ENCODE data around the gene BIRC2. TPM values are rescaled to one million over a fixed set of nuclear protein-coding genes. Genes with fewer than 3 reads are reported as not detected.

The BIRC2 gene
- total RNA-seq, 1 donor from 2014 or later, result 52.1 TPM

DNA sequence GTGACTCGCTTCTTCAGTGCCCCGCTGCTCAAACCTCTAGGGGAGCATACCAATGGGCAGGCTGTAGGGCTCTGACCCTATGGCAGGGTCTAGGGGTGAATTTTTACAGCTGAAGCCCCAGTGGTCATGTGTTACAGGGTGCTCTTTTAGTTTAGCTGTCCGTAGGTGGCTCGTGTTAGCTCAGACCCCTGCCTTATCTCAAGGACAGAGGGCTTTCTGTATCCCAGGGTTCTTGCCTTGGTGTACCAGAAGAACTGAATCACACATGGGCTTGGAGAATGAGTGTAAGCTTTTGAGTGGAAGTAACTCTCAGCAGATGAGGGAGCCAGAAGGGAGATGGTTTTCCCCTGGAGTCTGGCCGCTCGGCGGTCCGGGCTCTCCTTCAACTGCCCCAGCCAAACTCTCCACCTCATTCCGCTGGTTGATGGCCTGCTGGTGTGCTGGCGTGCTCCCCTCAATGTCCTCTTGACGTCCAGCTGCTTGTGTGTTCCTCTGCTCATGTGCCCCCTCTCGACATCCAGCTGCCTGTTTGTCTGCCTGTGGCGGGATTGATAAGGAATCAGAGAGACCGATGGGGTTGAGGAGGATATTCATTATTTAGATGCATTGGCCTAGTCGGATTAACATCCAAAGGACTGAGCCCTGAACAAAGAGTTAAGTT is 37.5 kb downstream of the BIRC2 start:
- Histone ChIP-seq H3K36me3 (peaks cover 0 to 23% of the 10 kb centered on the region in 2 donors), H3K27ac (no peak overlapping the region), H3K4me1 (no peaks in the 10 kb centered on the region), H3K9me3 (no peaks in the 10 kb centered on the region), H3K27me3 (no peaks in the 10 kb centered on the region), H3K4me3 (no peak overlapping the region)
- intact Hi-C loops (cut with DNase I), result no loop called here
- no peak for TF ChIP-seq POLR2AphosphoS5 (IDR thresholded peaks at IDR 0.05; ENCODE audit: insufficient read depth in 1 of 2, low read depth in 1 of 2)
- TF ChIP-seq POLR2A (IDR thresholded peaks at IDR 0.05), result no peak
- TF ChIP-seq, protein P1, sequence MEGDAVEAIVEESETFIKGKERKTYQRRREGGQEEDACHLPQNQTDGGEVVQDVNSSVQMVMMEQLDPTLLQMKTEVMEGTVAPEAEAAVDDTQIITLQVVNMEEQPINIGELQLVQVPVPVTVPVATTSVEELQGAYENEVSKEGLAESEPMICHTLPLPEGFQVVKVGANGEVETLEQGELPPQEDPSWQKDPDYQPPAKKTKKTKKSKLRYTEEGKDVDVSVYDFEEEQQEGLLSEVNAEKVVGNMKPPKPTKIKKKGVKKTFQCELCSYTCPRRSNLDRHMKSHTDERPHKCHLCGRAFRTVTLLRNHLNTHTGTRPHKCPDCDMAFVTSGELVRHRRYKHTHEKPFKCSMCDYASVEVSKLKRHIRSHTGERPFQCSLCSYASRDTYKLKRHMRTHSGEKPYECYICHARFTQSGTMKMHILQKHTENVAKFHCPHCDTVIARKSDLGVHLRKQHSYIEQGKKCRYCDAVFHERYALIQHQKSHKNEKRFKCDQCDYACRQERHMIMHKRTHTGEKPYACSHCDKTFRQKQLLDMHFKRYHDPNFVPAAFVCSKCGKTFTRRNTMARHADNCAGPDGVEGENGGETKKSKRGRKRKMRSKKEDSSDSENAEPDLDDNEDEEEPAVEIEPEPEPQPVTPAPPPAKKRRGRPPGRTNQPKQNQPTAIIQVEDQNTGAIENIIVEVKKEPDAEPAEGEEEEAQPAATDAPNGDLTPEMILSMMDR (IDR thresholded peaks at IDR 0.05), result no peak
- DNase-seq (ENCODE audit: extremely low spot score in 2 of 2), result no peak

DNA sequence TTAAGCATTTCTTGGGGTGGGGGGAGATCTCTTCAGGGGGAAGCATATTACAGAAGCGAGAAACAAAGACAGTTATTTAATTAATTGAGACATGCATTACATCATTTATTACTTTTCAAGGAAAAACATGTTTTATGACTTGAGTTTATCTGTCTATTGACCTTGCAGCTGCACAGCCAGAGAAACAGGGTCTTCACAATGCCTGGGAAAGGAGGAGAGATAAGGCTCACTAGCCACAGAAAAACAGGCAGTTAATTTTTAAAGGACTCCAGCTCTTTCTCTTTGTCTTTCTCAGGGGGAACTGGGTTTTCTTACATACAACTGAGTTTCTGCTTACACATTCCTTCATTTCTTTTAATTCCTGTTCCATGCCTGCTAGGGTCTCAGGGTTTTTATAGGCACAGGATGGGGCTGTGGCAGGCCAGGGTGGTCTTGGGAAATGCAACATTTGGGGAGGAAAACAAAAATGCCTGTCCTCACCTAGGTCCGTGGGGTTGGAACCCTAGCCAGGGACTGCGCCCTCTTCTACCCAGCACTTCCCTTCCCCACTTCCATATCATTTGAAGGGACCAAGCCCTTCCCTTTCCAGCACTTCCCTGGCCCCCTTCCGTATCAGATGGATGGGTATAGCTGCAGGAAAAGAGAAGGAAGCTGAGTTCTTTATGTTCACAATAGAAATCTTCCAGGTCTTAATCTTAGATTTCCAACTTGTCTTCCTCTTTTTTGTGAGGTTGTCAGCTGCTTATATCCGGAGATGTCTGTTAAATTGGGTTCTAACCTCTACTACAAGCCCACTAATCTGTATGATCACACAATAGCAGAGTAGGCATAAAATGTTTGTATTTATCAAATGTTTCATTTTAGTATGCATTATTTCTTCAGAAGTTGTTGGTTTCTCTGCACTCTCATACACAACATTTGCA is 38.3 kb downstream of the BIRC2 start:
- H3K4me1 ChIP-seq, result no peaks in the 10 kb centered on the region
- peaks cover 0 to 23% of the 10 kb centered on the region in 2 donors for H3K36me3 ChIP-seq
- no peak overlapping the region for H3K4me3 ChIP-seq
- TF ChIP-seq, protein P1 (IDR thresholded peaks at IDR 0.05), result no peak
- no peak for TF ChIP-seq POLR2AphosphoS5 (IDR thresholded peaks at IDR 0.05; ENCODE audit: insufficient read depth in 1 of 2, low read depth in 1 of 2)
- TF ChIP-seq POLR2A (IDR thresholded peaks at IDR 0.05), result no peak
- no peaks in the 10 kb centered on the region for H3K9me3 ChIP-seq
- no peak overlapping the region for H3K27ac ChIP-seq
- intact Hi-C loops (cut with DNase I), result no loop called here
- no peaks in the 10 kb centered on the region for H3K27me3 ChIP-seq
- no peak for DNase-seq (ENCODE audit: extremely low spot score in 2 of 2)

DNA sequence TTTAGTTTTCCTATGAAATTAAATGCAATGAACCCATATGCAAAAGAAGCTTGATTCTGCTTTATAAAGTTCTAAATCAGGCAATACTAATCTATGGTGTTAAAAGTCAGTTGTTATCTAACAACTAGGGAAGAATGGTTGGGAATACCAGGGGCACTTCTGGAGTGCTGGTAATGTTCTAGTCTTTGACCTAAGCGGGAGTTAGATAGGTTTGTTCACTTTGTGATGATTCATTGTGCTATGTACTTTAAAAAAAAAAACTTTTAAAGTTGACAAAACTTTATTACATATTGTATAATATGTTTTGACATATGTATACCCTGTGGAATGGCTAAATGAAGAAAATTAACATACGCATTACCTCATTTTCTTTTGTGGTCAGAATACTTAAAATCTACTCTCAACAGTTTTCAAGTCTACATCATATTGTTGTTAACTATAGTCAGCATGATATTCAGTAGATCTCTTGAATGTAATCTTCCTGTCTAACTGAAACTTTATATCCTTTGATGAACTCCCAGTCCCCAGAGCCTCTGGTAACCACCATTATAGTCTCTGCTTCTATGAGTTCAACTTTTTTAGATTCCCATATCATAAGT is 39.2 kb downstream of the BIRC2 start:
- H3K9me3 ChIP-seq, result no peaks in the 10 kb centered on the region
- no peak overlapping the region for H3K4me3 ChIP-seq
- TF ChIP-seq, protein P1 (IDR thresholded peaks at IDR 0.05), result no peak
- TF ChIP-seq POLR2A (IDR thresholded peaks at IDR 0.05) (no peak), POLR2AphosphoS5 (IDR thresholded peaks at IDR 0.05; ENCODE audit: insufficient read depth in 1 of 2, low read depth in 1 of 2) (no peak)
- H3K27ac ChIP-seq, result no peak overlapping the region
- no peak for DNase-seq (ENCODE audit: extremely low spot score in 2 of 2)
- peaks cover 0 to 19% of the 10 kb centered on the region in 2 donors for H3K36me3 ChIP-seq
- H3K27me3 ChIP-seq, result no peaks in the 10 kb centered on the region
- intact Hi-C loops (cut with DNase I), result no loop called here
- H3K4me1 ChIP-seq, result no peaks in the 10 kb centered on the region

DNA sequence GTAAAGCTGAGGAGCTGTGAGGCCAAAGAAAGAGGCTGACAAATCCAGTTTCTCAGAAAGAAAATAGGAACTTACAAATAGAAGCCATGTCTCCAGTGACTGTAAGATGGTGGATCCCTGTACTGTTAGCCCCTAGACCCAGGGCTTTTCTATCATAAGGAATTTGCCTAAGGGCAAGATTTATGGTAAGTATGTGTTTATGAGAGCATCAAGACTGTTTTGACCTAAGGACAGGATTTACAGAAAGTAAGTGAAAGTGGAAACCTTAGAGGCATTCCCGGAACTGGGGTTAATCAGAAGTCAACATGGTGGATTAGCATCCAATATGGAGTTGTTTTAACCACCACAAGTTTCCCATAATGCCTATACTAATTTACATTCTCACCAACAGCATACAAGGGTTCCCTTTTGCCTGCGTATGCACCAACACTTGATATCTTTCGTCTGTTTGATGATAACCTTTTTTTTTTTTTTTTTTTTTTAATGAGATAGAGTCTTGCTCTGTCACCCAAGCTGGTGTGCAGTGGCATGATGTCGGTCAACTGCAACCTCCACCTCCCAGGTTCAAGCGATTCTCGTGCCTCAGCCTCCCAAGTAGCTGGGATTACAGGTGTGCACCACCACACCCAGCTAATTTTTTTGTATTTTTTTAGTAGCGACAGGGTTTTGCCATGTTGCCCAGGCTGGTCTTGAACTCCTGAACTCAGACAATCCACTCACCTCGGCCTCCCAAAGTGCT is 40.2 kb downstream of the BIRC2 start:
- Histone ChIP-seq H3K27me3 (no peaks in the 10 kb centered on the region), H3K27ac (no peak overlapping the region), H3K36me3 (peaks cover 0 to 23% of the 10 kb centered on the region in 2 donors), H3K4me3 (no peak overlapping the region), H3K4me1 (no peaks in the 10 kb centered on the region), H3K9me3 (no peaks in the 10 kb centered on the region)
- intact Hi-C loops (cut with DNase I), result no loop called here
- TF ChIP-seq, protein P1 (IDR thresholded peaks at IDR 0.05), result no peak
- DNase-seq (ENCODE audit: extremely low spot score in 2 of 2), result no peak
